Limb (tissue), 2 donors: ENCODE results near the gene DYNLRB2.

Experiments
- DNase-seq, 2 donors: peaks; one replicate each; pipeline ENCODE4 v3.0.0-alpha.2; 2016; ENCODE audit errors: extremely low spot score in 2 of 2

The DYNLRB2 gene

DNA sequence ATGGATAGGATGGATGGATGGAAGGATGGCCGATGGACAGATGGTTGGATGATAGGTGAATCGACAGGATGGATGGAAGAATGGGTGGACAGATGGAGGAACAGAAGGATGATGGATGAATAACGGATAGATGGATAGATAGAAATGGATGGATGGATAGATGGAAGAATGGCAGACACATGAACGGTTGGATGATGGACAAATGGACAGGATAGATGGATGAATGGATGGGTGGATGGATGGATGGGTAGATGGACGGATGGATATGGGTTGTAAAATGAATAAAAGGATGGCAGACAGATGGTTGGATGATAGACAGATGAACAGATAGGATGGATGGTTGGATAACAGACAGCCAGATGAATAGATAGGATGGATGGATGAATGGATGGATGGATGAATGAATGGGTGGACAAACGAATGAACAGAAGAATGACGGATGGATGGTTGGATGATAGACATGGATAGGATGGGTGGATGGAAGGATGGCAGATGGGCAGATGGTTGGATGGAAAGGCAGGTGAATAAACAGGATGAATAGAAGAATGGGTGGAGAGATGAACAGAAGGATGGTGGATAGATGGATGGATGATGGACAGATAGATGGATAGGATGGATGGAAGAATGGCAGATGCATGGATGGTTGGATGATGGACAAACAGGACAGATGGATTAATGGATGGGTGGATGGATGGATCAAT is 55.9 kb downstream of the DYNLRB2 start:
- no peak for DNase-seq

DNA sequence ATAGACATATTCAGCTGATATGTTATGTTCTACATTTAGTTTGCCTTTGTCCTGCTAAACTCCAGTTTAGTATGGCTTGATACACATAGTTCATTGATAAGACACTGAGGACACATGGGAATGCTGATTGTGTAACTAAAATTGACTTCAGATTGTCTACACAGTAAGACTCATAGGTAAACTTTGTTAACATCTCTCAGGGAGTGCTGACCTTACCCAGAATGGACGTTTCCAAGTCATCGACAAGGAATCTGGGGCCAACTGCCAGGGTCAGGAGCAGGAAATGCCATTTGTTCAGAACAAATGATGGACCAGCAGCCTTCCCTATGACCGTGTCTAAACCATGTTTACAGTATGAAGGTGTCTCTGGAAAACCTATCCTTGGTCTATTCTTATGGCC is 58.7 kb downstream of the DYNLRB2 start:
- no peak for DNase-seq
